Stimulated activated CD8-positive, alpha-beta memory T cell treated with anti-CD3 and anti-CD28 coated beads, Interleukin-15, amount 100 ng/mL, for 4 hours (primary cell): ENCODE data around the gene TUBB4B.

Experiments used
- DNase-seq, 2 donors: peaks; one replicate each; pipeline ENCODE4 v3.0.0-alpha.2; 2020; ENCODE audit warnings: low read depth in 2 of 2

The TUBB4B gene

GRCh38 chr9:137240841-137241489, at the start of gene TUBB4B:
TUBB4B (plus strand) TSS chr9:137241287; CDS start chr9:137241361, 74 bp downstream.
- DNase-seq = peak; percentile 95 to 98

GRCh38 chr9:137191691-137192447, 49.2 kb upstream of the TUBB4B start:
- no peak for DNase-seq

- no peak for DNase-seq
Observed at GRCh38 chr9:137192448-137192780, 48.7 kb upstream of the TUBB4B start.

GRCh38 chr9:137192859-137193258, 48.2 kb upstream of the TUBB4B start:
- no peak for DNase-seq

GRCh38 chr9:137193771-137194170, 47.3 kb upstream of the TUBB4B start:
- no peak for DNase-seq

- no peak for DNase-seq
Observed at GRCh38 chr9:137194388-137194787, 46.7 kb upstream of the TUBB4B start.

- no peak for DNase-seq
Observed at GRCh38 chr9:137194909-137195308, 46.2 kb upstream of the TUBB4B start.

GRCh38 chr9:137195525-137196220, 45.4 kb upstream of the TUBB4B start:
- no peak for DNase-seq

- no peak for DNase-seq
Observed at GRCh38 chr9:137198051-137198901, 42.8 kb upstream of the TUBB4B start.

- no peak for DNase-seq
Observed at GRCh38 chr9:137198902-137199283, 42.2 kb upstream of the TUBB4B start.

GRCh38 chr9:137199411-137200121, 41.5 kb upstream of the TUBB4B start:
- DNase-seq = no peak

- DNase-seq = peak; percentile 96 to 99
Observed at GRCh38 chr9:137200311-137201204, 40.5 kb upstream of the TUBB4B start, which contains the start of gene TPRN. TPRN (minus strand) TSS chr9:137200741; CDS start chr9:137200711, 30 bp downstream.

- no peak for DNase-seq
Observed at GRCh38 chr9:137201205-137201868, 39.8 kb upstream of the TUBB4B start.

GRCh38 chr9:137202966-137203365, 38.1 kb upstream of the TUBB4B start:
- no peak for DNase-seq

- no peak for DNase-seq
Observed at GRCh38 chr9:137204731-137205125, 36.4 kb upstream of the TUBB4B start.

GRCh38 chr9:137205126-137206069, 35.7 kb upstream of the TUBB4B start, which contains the start of the genes NDOR1 and TMEM203:
NDOR1 (plus strand) TSS chr9:137205700; CDS start chr9:137205778, 78 bp downstream.
TMEM203 (minus strand) TSS chr9:137205648; CDS start chr9:137205414, 234 bp downstream.
- peak; percentile 84 for DNase-seq

- no peak for DNase-seq
Observed at GRCh38 chr9:137206602-137207001, 34.5 kb upstream of the TUBB4B start.

- no peak for DNase-seq
Observed at GRCh38 chr9:137211532-137211931, 29.6 kb upstream of the TUBB4B start.
